CD4-positive, alpha-beta T cell treated with Interferon alpha-2 for 1 hour (primary cell): Measurements from ENCODE around the gene SLC17A9.

ENCODE experiments used
- DNase-seq, 2 donors: peaks; one replicate each; pipeline ENCODE4 v3.0.0-alpha.2; 2020 to 2022

The SLC17A9 gene

DNA sequence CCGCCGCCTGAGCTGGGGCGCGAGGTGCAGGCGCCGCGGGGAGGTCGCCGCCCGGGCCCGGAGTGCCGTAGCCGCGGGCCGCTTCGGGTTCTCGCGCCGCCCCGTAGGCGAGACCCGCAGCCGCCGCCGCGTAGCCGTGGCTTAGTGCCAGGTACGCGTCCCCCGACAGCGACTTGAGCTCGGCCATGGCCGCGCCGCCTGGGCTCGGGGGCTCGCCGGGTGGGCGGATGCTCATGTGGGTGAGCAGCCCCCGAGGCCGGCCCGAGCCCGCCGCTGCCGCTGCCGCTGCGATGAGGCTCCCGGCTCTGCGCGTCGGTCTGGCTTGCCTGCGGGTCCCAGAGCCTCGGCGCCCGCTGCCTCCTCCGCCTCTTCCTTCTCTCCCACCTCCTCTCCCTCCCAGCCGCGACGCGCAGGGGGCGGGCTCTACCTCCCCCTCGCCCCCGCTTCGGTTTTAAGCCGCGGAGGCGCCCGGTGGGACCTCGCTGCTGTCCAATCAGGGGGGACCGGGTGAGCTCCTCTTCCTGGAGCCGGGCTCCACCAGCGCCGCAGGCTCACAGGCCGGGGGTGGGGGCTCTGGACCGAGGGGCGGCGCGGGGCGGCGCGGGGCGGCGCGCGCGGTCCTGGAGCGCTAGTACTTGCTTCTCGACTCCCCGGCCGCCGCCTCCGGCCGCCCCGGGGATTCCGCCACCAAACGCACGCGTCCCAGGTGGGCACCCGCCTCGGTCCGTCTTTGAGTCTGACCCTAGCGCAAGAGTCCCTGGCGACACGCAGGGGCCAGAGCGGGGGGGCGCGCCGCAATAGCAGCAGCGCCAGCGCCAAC is 54.2 kb downstream of the SLC17A9 start, which contains the start of gene BHLHE23:
Gene BHLHE23, minus strand, starts transcription at position 425 of the 820 bp plus-strand sequence. Its CDS starts 190 bp downstream, at position 235.
- no peak for DNase-seq

DNA sequence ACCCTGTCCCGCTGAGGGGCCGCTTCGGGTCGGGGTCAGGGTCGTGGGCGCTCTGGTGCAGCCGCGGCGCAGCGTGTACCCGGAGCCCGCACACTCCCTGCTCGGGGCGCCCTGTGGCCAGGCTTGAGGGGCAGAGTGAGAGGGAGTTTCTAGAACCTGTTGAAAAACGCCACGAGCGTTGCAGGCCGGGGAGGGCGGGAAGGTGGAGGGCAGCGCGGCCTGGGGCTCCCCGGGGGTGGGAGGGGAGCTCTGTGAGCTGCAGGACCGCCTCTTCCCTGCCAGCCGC is 54.8 kb downstream of the SLC17A9 start:
- DNase-seq, result no peak

- DNase-seq, result no peak
Observed at GRCh38 chr20:63007646-63008488, 55.4 kb downstream of the SLC17A9 start.

DNA sequence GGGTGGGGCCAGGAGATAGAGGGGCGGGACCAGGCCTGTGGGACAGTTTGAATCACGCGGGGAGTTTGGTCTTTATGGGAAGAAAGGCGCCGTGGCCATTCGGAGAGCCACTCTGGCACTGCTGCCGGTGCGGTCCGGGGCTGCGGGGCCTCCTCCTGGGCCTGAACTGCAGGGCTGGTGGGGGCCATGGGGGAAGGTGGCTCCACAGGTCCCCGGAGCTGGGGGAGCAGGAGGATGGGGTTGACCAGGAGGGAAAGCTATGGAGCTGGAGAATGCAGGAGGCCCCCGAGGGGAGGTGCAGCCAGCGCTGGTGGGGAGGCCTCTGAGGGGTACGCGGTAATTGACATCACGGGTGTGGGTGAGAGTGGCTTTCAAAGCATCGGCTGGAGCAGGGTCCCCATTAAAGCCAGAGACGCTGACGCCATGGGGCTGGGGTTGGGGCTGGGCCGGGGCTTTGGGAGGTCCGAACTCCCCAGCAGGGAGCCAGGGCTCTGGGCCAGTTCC is 56.1 kb downstream of the SLC17A9 start:
- no peak for DNase-seq

- peak; percentile 79 to 87 for DNase-seq
Observed at GRCh38 chr20:63009045-63009961, 56.8 kb downstream of the SLC17A9 start.

GRCh38 chr20:63009988-63010769 is 57.7 kb downstream of the SLC17A9 start:
- DNase-seq, result peak; percentile 49 to 72

DNA sequence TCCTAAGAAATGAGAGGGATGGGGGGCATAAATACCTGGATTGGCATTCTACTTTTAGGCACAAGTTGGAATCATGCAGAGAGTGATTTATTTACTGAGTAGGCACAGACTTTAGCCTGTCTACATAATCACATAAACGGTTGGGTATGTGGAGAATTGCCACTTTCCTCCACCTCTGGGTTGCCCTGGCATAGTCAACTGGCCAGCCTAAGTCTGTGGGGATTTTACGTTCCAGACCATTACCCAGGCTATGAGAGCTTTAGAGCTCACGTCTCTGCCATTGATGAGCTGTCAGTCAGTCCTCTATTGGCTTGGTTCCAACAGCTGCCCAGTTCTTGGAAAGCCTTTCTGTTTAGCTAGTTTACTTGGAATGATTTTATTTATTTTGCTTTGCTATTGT is 59.3 kb downstream of the SLC17A9 start:
- DNase-seq, result no peak

DNA sequence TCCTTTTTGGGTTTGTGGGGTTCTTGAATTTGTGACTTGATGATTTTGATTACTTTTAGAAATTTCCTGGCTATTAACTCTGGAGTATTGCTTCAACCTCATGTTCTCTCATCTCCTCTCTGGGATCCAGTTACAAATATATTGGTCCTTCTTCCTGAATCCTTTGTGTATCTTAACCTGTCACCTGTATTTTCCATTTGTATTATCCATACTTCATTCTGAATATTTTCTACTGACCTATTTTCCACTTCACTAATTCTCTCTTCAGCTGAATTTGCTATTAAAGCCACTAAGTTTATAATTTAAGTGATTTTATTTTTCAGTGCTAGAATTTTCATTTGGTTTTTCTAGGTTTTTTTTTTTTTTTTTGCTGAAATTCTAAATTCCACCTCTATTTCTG is 60.7 kb downstream of the SLC17A9 start:
- DNase-seq, result no peak

- no peak for DNase-seq
Observed at GRCh38 chr20:63014287-63014686, 61.8 kb downstream of the SLC17A9 start.

DNA sequence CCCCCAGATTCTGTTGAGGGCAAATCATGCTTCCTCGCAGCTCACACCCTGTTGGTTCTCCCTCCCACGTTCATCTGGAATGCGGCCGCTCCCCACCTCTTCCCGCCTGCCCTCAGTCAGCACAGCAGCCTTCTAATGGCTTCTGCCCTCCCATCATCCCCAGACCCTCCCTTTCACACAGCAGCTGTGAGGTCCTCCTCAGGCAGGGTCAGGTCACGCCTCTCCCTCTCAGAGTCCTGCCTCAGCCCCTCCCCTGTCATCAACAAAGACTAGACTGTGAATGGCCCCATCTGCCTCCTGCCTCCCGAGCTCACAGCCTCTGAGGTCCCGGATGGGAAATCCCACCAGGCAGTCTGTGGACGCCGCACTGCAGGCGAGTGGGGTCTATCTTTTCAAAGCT is 62.2 kb downstream of the SLC17A9 start:
- DNase-seq, result no peak

DNA sequence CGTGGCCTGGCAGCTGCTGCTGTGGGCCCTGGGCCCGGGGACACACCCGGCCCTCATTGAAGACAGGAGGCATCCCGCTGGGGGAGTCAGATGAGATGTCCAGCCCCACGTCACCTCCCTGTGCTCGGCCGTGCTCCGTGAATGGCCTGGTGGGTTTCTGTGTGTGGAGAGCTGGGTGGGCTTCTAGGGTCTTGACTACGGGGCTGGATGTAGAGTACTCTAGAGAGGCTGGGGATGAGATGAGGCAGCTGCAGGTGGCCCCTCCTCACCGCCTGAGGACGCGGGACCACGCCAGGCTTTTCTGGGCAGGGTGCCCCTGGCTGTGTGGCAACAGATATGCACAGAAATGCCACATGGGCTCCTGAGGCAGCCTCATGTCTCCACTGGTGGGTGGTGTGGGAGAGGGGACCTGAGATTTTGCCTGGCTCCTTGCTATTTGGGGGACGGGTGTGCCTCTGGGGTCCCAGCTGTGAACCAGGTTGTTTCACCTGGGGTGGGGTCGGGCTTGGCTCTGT is 62.7 kb downstream of the SLC17A9 start:
- no peak for DNase-seq

GRCh38 chr20:63015662-63016361 is 63.3 kb downstream of the SLC17A9 start:
- DNase-seq, result no peak

- DNase-seq, result no peak
Observed at GRCh38 chr20:63016514-63017075, 64.1 kb downstream of the SLC17A9 start.

- DNase-seq, result no peak
Observed at GRCh38 chr20:63017076-63017825, 64.7 kb downstream of the SLC17A9 start.

DNA sequence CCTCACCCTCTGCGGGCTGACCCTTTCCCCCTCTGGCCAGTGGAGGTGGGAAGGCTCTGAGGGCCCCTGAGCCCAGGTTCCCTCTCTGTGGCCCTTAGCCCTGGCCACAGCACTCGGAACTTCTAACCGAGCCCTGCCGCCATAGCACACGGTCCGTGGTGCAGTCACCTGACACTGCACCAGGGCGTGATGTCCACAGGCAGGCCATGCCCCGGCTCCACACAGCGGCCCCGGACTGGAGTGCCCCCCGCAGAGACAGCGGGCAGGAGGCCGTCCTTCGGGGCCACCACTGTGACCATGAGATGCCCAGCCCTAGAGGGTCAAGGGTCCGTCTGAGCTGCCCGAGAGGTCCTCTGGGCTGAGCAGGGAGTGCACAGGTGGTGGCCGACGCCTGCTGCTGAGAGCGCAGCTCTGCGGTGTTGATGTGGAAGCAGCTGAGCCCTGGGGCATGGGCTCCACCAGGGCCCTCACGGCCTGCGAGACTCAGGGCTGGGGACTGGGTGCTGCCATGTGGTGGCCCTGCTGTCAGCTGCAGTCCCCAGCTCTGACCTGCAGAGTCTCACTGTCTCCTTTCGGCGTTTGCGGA is 65.4 kb downstream of the SLC17A9 start:
- no peak for DNase-seq
